ENCODE results near the gene AGPS. TPM values are rescaled to one million over a fixed set of nuclear protein-coding genes. Genes with fewer than 3 reads are reported as not detected.

AGPS gene
- total RNA-seq, 1 experiment from 2014 or later: 60.9 TPM

GRCh38 chr2:177445200-177445599, 52.6 kb downstream of the AGPS start:
- no peak overlapping the region for H3K23ac ChIP-seq (ENCODE audit: insufficient read length, low read depth, low read length)
- no peaks in the 10 kb centered on the region for H3K4me1 ChIP-seq (ENCODE audit: insufficient read depth, low read length)
- TF ChIP-seq CTCF (conservative IDR thresholded peaks at IDR 0.05): no peak
- Mint-ChIP-seq H3K4me1 (no peaks in the 10 kb centered on the region), H3K27me3 (ENCODE audit: low read depth) (no peaks in the 10 kb centered on the region), H3K4me3 (no peak overlapping the region), H3K36me3 (ENCODE audit: insufficient read depth in 1 of 3, low read depth in 3 of 3) (peaks cover 10 to 35% (median 33%) of the 10 kb centered on the region in 3 experiments), H3K27ac (no peak overlapping the region), H3K9me3 (no peaks in the 10 kb centered on the region)
- no CpG with 5 or more reads among the region's 1 CpG for WGBS (ENCODE audit: extremely low coverage, insufficient read length, low lambda C conversion rate)
- H3K27ac ChIP-seq (ENCODE audit: insufficient read length, low read depth, low read length): no peak overlapping the region
- H3K79me1 ChIP-seq (ENCODE audit: insufficient read depth, low read depth, low read length, poor library complexity, severe bottlenecking): no peaks in the 10 kb centered on the region
- H4K5ac ChIP-seq (ENCODE audit: insufficient read length, low read depth, low read length): no peak overlapping the region
- H3K4me2 ChIP-seq (ENCODE audit: insufficient read depth, insufficient read length, low read length): no peak overlapping the region
- no peak overlapping the region for H2BK120ac ChIP-seq (ENCODE audit: low read depth, low read length, poor library complexity, severe bottlenecking)
- no peak overlapping the region for H2BK15ac ChIP-seq (ENCODE audit: low read depth, low read length)
- DNase-seq: no peak
- H2BK5ac ChIP-seq (ENCODE audit: insufficient read length, low read length): no peak overlapping the region
- no peak overlapping the region for H3K9ac ChIP-seq (ENCODE audit: extremely low read depth, insufficient read length, low read length)
- H3T11ph ChIP-seq (ENCODE audit: low read length): no peak overlapping the region
- H2BK12ac ChIP-seq (ENCODE audit: insufficient read length, low read depth, low read length): no peak overlapping the region
- H3K4ac ChIP-seq (ENCODE audit: low read depth, low read length): no peak overlapping the region
- no peak overlapping the region for H4K8ac ChIP-seq (replicated peaks; ENCODE audit: insufficient read length, low read depth, low read length)
- H3K56ac ChIP-seq (ENCODE audit: insufficient read length, low read depth, low read length): no peak overlapping the region
- H3K27me3 ChIP-seq (ENCODE audit: insufficient read depth, low read length): no peaks in the 10 kb centered on the region
- no peak overlapping the region for H3K18ac ChIP-seq (ENCODE audit: insufficient read length, low read depth, low read length)
- no peak overlapping the region for H2BK20ac ChIP-seq (ENCODE audit: low read depth, low read length, poor library complexity, severe bottlenecking)
- H3K14ac ChIP-seq (ENCODE audit: insufficient read depth, low read length): no peak overlapping the region
- no peaks in the 10 kb centered on the region for H3K9me3 ChIP-seq (ENCODE audit: control insufficient read depth, low read depth, low read length)
- H3K23me2 ChIP-seq (ENCODE audit: insufficient read length, low read depth, low read length, poor library complexity, severe bottlenecking): no peaks in the 10 kb centered on the region
- H4K20me1 ChIP-seq (ENCODE audit: control insufficient read depth, insufficient read depth, insufficient read length): no peaks in the 10 kb centered on the region
- no peak overlapping the region for H4K91ac ChIP-seq (ENCODE audit: insufficient read length, low read depth, low read length)
- no peak overlapping the region for H2AK5ac ChIP-seq (ENCODE audit: insufficient read length, low read length)
- no peaks in the 10 kb centered on the region for H3K79me2 ChIP-seq (ENCODE audit: insufficient read depth, low read length)
- H2AFZ ChIP-seq (ENCODE audit: low read length): no peak overlapping the region
